Retinal pigment epithelial cell (primary cell): ENCODE results near the gene AP1G2.
"Not testable (repeated sequence)": the region's sequence is repeated elsewhere in the genome, so short reads cannot be mapped to it uniquely, and the experiment has no call there.

Experiments
- DNase-seq: peaks from one replicate; pipeline ENCODE4 v3.0.0-alpha.2; 2010; ENCODE audit warnings: low read depth
- H3K4me3 ChIP-seq: 2 replicates; pipeline ENCODE4 v1.5.1; 2011; ENCODE audit warnings: mild to moderate bottlenecking, low read length, control low read depth, moderate library complexity
- TF ChIP-seq, protein P1 (sequence below): conservative IDR thresholded peaks from 2 replicates; pipeline ENCODE4 v1.5.1; 2011; ENCODE audit warnings: low read depth, low read length, control low read depth, inconsistent platforms

The AP1G2 gene

DNA sequence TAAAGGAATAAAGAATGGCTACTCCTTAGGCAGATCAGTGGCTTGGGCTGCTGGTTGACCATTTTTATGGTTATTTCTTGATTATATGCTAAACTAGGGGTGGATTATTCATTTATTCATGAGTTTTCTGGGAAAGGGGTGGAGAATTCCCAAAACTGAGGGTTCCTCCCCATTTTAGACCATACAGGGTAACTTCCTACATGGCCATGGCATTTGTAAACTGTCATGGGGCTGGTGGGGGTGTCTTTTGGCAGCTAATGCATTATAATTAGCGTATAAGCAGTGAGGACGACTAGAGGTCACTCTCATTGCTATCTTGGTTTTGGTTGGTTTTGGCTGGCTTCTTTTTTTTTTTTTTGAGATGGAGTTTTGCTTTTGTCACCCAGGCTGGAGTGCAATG, 36.6 kb upstream of the AP1G2 start:
- no peak for DNase-seq
- TF ChIP-seq, protein P1, sequence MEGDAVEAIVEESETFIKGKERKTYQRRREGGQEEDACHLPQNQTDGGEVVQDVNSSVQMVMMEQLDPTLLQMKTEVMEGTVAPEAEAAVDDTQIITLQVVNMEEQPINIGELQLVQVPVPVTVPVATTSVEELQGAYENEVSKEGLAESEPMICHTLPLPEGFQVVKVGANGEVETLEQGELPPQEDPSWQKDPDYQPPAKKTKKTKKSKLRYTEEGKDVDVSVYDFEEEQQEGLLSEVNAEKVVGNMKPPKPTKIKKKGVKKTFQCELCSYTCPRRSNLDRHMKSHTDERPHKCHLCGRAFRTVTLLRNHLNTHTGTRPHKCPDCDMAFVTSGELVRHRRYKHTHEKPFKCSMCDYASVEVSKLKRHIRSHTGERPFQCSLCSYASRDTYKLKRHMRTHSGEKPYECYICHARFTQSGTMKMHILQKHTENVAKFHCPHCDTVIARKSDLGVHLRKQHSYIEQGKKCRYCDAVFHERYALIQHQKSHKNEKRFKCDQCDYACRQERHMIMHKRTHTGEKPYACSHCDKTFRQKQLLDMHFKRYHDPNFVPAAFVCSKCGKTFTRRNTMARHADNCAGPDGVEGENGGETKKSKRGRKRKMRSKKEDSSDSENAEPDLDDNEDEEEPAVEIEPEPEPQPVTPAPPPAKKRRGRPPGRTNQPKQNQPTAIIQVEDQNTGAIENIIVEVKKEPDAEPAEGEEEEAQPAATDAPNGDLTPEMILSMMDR = no peak
- H3K4me3 ChIP-seq = no peak overlapping the region

DNA sequence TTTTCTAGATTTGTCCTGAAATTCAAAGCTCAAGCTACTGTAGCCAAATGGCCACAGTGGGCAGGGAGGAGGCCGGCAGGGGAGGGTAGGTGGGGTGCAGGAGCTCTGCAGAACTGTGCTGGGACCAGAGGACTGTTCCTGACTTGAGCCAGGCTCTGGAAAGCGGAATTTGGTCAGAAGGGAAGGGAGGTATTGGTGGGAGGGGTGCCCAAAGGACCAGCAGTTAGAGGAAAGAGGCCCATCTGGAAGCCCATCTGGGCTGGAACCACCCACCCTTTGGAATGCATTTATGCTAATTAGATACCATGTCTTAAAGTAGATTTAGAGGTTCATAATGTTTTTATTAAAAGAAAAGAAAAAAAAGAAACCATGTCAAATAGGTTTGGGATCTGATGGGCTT, 35.5 kb upstream of the AP1G2 start:
- TF ChIP-seq, protein P1 = no peak
- no peak for DNase-seq
- H3K4me3 ChIP-seq = no peak overlapping the region

DNA sequence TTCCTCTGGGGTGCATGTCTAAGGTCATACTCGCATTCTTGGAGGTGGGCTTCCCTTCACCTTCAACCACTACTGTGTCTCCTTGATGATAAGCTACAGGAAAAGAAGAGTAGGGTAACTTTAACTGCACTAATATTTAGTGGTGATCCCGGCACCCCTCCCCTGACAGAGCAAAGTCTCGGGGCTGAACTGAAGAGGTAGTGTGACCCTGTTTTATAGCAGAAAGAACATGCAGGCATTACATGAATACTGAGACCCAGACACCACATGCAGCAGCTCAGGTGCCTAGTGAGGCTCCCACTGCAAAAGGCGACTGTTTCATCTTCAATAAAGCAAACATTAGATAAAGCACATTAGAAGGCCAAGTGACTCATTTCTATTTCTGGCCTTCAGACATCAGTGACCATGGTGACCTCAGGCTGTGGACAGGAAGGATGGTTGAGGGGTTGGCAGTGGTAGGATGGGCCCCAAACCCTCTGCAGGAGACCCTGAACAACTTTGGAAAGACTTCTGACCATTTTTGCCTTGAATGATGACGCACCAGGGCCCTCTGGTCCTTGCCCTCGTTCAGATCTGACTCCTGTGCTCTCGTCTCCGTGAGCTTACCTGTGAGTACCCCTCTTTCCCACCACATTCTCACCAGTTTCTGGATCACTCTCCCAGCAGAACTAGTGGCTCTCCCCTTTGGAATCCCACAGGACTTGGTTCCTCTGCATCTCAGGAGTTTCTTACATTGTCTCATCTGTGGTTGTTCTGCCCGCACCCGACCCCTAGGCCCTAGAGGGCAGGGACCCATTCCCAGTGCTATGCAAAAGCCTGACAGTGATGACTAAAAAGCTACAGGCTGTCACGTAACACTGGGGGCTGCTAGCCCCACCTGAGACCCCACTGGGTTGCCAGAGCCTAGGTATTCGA, 34.8 kb upstream of the AP1G2 start:
- H3K4me3 ChIP-seq = no peak overlapping the region
- TF ChIP-seq, protein P1 = no peak
- DNase-seq = no peak

DNA sequence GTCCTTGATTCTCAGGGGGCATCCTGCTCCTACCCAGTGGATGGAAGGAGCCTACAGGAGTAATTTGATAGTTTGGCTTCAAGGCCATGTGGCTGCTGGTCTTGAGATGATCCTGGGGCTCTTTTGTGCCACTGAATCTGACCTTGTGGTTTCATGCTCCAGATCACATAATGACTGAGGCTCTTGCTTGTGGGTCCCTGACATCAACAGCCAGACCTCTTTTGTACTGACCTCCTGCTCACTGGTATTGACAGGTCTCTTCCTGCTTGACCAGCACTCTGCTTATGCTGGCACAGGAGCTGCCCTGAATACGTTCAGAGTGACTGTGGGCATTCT, 34.2 kb upstream of the AP1G2 start:
- TF ChIP-seq, protein P1 = no peak
- no peak for DNase-seq
- H3K4me3 ChIP-seq = no peak overlapping the region

DNA sequence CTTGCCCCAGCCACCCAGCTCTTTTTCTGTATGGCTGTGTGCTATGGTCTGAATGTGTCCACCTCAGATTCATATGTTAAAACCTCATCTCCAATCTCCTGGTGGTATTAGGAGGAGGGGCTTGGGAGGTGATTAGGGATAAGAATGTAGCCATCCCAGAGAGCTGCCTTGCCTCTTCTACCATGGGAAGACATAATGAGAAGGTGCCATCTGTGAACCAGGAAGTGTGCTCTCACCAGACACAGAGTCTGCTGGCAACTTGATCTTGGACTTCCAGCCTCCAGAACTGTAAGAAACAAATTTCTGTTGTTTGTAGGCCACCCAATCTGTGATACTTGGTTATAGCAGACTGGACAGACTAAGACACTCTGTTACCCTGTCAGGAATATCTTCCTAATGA, 33.8 kb upstream of the AP1G2 start:
- TF ChIP-seq, protein P1 = no peak
- no peak for DNase-seq

DNA sequence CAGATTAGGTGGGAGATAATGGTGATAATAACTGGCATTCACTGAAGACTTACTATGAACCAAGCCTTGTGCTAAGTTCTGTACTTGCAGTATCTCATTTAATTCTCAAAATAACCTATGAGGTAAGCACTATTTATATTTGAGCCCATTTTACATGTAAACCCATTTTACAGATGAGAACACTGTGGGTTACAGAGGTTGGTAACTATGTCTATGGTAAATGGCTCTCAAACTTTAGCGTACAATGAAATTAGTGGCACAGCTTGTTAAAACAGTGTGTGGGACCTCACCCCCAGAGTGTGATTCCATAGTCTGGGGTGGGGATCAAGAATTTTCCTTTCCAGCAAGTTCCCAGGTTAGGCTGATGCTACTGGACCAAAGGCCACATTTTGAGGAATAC, 33.2 kb upstream of the AP1G2 start:
- no peak overlapping the region for H3K4me3 ChIP-seq
- TF ChIP-seq, protein P1 = no peak
- DNase-seq = no peak

More for the DNA sequence above, 33.8 kb upstream of the AP1G2 start:
- H3K4me3 ChIP-seq = no peak overlapping the region

DNA sequence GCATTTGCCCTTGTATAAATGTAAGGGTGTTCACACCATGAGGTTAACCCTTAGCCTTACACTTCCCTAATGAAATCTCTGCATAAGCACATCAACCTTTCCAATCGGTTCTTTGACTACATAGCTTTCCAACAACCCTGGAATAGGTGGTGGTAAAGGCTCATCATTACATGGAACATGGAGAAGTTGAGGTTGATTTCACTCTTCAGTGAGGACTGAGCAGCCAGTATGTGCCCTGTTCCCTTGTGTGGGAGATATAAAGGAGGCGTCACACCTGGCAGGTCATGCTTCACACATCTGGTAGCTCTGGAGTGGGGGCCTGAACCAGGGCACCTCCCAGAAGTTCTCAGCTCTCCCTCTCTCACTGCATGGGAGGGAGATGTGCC, 32.7 kb upstream of the AP1G2 start:
- no peak overlapping the region for H3K4me3 ChIP-seq
- TF ChIP-seq, protein P1 = no peak
- DNase-seq = no peak

DNA sequence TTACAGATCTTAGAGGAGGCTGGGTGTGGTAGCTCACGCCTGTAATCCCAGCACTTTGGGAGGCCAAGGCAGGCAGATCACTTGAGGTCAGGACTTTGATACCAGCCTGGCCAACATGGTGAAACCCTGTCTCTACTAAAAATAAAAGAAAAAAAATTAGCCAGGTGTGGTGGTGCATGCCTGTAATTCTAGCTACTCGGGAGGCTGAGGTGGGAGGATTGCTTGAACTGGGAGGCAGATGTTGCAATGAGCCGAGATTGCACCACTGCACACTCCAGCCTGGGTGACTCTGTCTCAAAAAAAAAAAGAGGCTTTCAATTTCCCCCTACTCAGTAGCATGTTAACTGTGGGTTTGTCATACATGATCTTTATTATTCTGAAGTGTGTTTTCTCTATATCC, 26.6 kb upstream of the AP1G2 start:
- H3K4me3 ChIP-seq = not testable (repeated sequence)

More for the DNA sequence above, 26.6 kb upstream of the AP1G2 start:
- DNase-seq = not testable (repeated sequence)
